SK-N-SH treated with all-trans-retinoic acid at 6 μM for 48 hours (cell line): ENCODE measurements around the gene MCRIP2.

ENCODE experiments used
- ATAC-seq: fragments of 200-7000 bp; cut with Tn5 transposase; 3 replicates; pipeline ENCODE4 v1.9.1; 2020; ENCODE audit warnings: mild to moderate bottlenecking, moderate library complexity
- ARNTL ChIP-seq: fragments of 450-650 bp; formaldehyde crosslinking; IDR thresholded peaks from 2 replicates; pipeline ENCODE4 v1.5.0; 2020; ENCODE audit warnings: low read depth, mild to moderate bottlenecking, moderate library complexity, borderline replicate concordance
- BACH2 ChIP-seq: fragments of 250-450 bp; sonication (Bioruptor Pico); IDR thresholded peaks from 2 replicates; pipeline ENCODE4 v1.9.0; 2021; ENCODE audit warnings: mild to moderate bottlenecking, borderline replicate concordance
- CSDC2 ChIP-seq: fragments of 250-450 bp; sonication (Bioruptor Pico); IDR thresholded peaks from 2 replicates; pipeline ENCODE4 v1.5.0; 2020; ENCODE audit warnings: mild to moderate bottlenecking, moderate library complexity
- ESRRG ChIP-seq: fragments of 250-450 bp; sonication (Bioruptor Pico); IDR thresholded peaks from 2 replicates; pipeline ENCODE4 v1.6.1; 2021; ENCODE audit warnings: mild to moderate bottlenecking
- GLIS3 ChIP-seq: fragments of 250-450 bp; sonication (Bioruptor Pico); IDR thresholded peaks from 2 replicates; pipeline ENCODE4 v1.5.0; 2020; ENCODE audit warnings: mild to moderate bottlenecking, moderate library complexity
- ISL1 ChIP-seq: fragments of 250-450 bp; sonication (Bioruptor Pico); IDR thresholded peaks from 2 replicates; pipeline ENCODE4 v2.1.2; 2022; ENCODE audit warnings: mild to moderate bottlenecking, moderate library complexity
- OSR1 ChIP-seq: fragments of 250-450 bp; sonication (Bioruptor Pico); IDR thresholded peaks from 2 replicates; pipeline ENCODE4 v1.8.0; 2022; ENCODE audit warnings: moderate library complexity, mild to moderate bottlenecking, inconsistent platforms
- PPARA ChIP-seq: fragments of 250-450 bp; sonication (Bioruptor Pico); IDR thresholded peaks from 2 replicates; pipeline ENCODE4 v1.5.0; 2020; ENCODE audit warnings: mild to moderate bottlenecking, borderline replicate concordance
- RARB ChIP-seq: fragments of 250-450 bp; sonication (Bioruptor Pico); IDR thresholded peaks from 2 replicates; pipeline ENCODE4 v1.8.0; 2021; ENCODE audit warnings: mild to moderate bottlenecking, moderate library complexity
- SNAI2 ChIP-seq: fragments of 250-450 bp; sonication (Bioruptor Pico); IDR thresholded peaks from 2 replicates; pipeline ENCODE4 v1.5.0; 2020; ENCODE audit warnings: mild to moderate bottlenecking, moderate library complexity
- TCF4 ChIP-seq: fragments of 250-450 bp; sonication (Bioruptor Pico); IDR thresholded peaks from 2 replicates; pipeline ENCODE4 v1.8.0; 2021; ENCODE audit warnings: mild to moderate bottlenecking, moderate library complexity, borderline replicate concordance
- TOX ChIP-seq: fragments of 250-450 bp; sonication (Bioruptor Pico); IDR thresholded peaks from 2 replicates; pipeline ENCODE4 v1.8.0; 2021; ENCODE audit warnings: mild to moderate bottlenecking, moderate library complexity, borderline replicate concordance
- TSHZ2 ChIP-seq: fragments of 250-450 bp; sonication (Bioruptor Pico); IDR thresholded peaks from 2 replicates; pipeline ENCODE4 v1.5.0; 2020; ENCODE audit warnings: mild to moderate bottlenecking, moderate library complexity
- ZC3H10 ChIP-seq: fragments of 250-450 bp; sonication (Bioruptor Pico); IDR thresholded peaks from 2 replicates; pipeline ENCODE4 v1.5.1; 2021; ENCODE audit warnings: mild to moderate bottlenecking, moderate library complexity
- ZFP3 ChIP-seq: fragments of 250-450 bp; sonication (Bioruptor Pico); IDR thresholded peaks from 2 replicates; pipeline ENCODE4 v1.5.0; 2020; ENCODE audit warnings: mild to moderate bottlenecking, moderate library complexity
- ZFP30 ChIP-seq: fragments of 450-650 bp; formaldehyde crosslinking; IDR thresholded peaks from 2 replicates; pipeline ENCODE4 v1.5.0; 2022; ENCODE audit warnings: mild to moderate bottlenecking, moderate library complexity
- ZNF565 ChIP-seq: fragments of 450-650 bp; formaldehyde crosslinking; conservative IDR thresholded peaks from 2 replicates; pipeline ENCODE4 v1.5.0; 2020; ENCODE audit warnings: low read depth, mild to moderate bottlenecking, moderate library complexity
- ZNF70 ChIP-seq: fragments of 450-650 bp; formaldehyde crosslinking; IDR thresholded peaks from 2 replicates; pipeline ENCODE4 v1.5.0; 2020; ENCODE audit warnings: mild to moderate bottlenecking, moderate library complexity
- ZNF8 ChIP-seq: fragments of 450-650 bp; formaldehyde crosslinking; IDR thresholded peaks from 2 replicates; pipeline ENCODE4 v1.5.0; 2020; ENCODE audit warnings: mild to moderate bottlenecking, moderate library complexity
- TF ChIP-seq, protein P1 (sequence below): fragments of 250-450 bp; sonication (Bioruptor Pico); IDR thresholded peaks from 2 replicates; pipeline ENCODE4 v1.8.0; 2020; ENCODE audit warnings: mild to moderate bottlenecking, moderate library complexity, borderline replicate concordance
- TF ChIP-seq, protein P2 (sequence below): fragments of 250-450 bp; sonication (Bioruptor Pico); IDR thresholded peaks from 2 replicates; pipeline ENCODE4 v1.5.1; 2021; ENCODE audit warnings: mild to moderate bottlenecking, moderate library complexity
- TF ChIP-seq, protein P3 (sequence below): fragments of 250-450 bp; sonication (Bioruptor Pico); IDR thresholded peaks from 2 replicates; pipeline ENCODE4 v1.5.1; 2020; ENCODE audit warnings: low read depth, mild to moderate bottlenecking, moderate library complexity

The MCRIP2 gene

GRCh38 chr16:636206-637080 is 5.2 kb upstream of the MCRIP2 start, which contains the start of gene METTL26:
METTL26 (minus strand) TSS chr16:636305; CDS start chr16:636290, 15 bp downstream.
- peak; percentile 88 for ATAC-seq
- TF ChIP-seq CSDC2 (CRISPR knock-in tag) (no peak), RARB (CRISPR knock-in tag) (0 out of 2 replicates have a peak, but pooled peaks have one; percentile 26), ZNF70 (CRISPR knock-in tag) (no peak), ZNF8 (CRISPR knock-in tag) (no peak)

DNA sequence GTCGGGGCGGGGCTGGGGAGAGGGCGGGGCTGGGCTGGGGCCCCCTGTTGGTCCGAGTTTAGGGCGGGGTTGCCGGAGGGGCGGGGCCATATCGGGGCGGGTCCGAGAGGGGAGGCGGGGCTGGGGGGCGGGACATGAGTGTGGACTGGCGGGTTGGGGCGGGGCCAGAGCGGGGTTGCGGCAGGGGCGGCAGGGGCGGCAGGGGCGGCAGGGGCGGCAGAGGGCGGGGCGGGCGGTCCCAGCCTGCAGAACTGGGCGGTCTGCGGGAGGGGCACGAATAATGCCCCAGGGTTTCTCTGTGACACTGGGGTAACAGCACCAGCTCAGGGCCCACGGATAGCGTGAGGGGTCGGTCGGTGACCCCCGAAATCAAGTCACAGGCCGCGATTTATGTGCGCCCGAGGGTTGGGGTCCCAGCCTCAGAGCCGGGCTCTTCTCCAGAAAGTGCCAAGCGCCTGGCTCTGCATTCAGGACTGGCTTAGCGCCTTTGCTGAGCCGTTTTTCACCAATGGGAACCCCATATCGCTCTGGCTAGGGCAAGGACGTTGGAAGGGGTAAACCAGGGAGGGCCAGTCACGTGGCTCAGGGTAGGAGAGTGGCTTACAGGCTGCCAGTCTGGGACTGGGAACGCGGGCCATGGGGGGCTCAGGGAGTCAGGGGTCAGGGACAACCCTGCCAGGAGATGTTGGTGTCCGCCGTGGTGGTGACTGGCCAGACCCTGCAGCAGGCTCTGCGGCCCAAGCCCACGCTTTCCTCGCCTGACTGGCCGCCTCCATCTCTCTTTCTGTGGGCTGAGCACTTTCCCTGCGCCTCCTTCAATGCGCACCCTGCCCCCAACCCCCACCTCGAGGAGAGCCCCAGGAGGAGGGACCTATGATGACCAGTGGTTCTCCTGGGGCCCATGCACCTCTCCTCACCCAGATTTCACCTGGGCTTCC is 4.3 kb upstream of the MCRIP2 start:
- TF ChIP-seq RARB (CRISPR knock-in tag) (no peak), OSR1 (CRISPR knock-in tag) (no peak), ESRRG (CRISPR knock-in tag) (no peak), PPARA (CRISPR knock-in tag) (no peak), ZNF565 (CRISPR knock-in tag) (no peak), ZNF70 (CRISPR knock-in tag) (no peak), CSDC2 (CRISPR knock-in tag) (no peak), TCF4 (no peak), ZC3H10 (no peak), ISL1 (CRISPR knock-in tag) (no peak), BACH2 (CRISPR knock-in tag) (no peak)
- TF ChIP-seq, protein P1, sequence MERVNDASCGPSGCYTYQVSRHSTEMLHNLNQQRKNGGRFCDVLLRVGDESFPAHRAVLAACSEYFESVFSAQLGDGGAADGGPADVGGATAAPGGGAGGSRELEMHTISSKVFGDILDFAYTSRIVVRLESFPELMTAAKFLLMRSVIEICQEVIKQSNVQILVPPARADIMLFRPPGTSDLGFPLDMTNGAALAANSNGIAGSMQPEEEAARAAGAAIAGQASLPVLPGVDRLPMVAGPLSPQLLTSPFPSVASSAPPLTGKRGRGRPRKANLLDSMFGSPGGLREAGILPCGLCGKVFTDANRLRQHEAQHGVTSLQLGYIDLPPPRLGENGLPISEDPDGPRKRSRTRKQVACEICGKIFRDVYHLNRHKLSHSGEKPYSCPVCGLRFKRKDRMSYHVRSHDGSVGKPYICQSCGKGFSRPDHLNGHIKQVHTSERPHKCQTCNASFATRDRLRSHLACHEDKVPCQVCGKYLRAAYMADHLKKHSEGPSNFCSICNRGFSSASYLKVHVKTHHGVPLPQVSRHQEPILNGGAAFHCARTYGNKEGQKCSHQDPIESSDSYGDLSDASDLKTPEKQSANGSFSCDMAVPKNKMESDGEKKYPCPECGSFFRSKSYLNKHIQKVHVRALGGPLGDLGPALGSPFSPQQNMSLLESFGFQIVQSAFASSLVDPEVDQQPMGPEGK (CRISPR knock-in tag) = no peak
- TF ChIP-seq, protein P2, sequence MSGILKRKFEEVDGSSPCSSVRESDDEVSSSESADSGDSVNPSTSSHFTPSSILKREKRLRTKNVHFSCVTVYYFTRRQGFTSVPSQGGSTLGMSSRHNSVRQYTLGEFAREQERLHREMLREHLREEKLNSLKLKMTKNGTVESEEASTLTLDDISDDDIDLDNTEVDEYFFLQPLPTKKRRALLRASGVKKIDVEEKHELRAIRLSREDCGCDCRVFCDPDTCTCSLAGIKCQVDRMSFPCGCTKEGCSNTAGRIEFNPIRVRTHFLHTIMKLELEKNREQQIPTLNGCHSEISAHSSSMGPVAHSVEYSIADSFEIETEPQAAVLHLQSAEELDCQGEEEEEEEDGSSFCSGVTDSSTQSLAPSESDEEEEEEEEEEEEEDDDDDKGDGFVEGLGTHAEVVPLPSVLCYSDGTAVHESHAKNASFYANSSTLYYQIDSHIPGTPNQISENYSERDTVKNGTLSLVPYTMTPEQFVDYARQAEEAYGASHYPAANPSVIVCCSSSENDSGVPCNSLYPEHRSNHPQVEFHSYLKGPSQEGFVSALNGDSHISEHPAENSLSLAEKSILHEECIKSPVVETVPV (CRISPR knock-in tag) = no peak
- no peak for ATAC-seq

DNA sequence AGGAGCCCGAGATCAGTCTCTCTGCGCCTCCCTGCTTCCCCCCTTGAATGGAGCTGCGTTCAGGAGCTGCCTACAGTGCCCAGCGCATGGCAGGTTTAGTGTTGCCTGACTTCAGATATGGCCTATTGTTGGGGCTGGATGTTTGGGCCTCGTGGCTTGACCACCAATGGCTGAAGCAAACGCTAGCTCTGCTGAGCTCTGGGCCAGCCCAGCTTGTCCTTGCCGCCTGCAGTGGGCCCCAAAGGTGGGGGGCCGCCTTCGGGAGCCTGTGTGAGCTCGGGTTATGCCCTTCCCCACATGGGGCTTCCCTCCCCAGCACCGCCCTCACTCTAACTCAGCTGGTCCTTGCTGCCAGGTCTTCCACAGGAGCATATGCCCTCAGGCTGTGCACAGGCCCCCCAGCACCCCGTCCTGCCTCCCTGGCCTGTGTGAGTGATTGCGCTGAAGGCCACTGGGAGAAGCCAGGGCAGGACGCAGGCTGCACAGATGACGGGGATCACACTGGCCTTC is 3.5 kb upstream of the MCRIP2 start:
- TF ChIP-seq ZFP3 (no peak), ISL1 (CRISPR knock-in tag) (no peak), ZNF70 (CRISPR knock-in tag) (no peak)
- TF ChIP-seq, protein P3, sequence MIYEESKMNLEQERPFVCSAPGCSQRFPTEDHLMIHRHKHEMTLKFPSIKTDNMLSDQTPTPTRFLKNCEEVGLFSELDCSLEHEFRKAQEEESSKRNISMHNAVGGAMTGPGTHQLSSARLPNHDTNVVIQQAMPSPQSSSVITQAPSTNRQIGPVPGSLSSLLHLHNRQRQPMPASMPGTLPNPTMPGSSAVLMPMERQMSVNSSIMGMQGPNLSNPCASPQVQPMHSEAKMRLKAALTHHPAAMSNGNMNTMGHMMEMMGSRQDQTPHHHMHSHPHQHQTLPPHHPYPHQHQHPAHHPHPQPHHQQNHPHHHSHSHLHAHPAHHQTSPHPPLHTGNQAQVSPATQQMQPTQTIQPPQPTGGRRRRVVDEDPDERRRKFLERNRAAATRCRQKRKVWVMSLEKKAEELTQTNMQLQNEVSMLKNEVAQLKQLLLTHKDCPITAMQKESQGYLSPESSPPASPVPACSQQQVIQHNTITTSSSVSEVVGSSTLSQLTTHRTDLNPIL (CRISPR knock-in tag) = no peak
- TF ChIP-seq, all 23 proteins: peak for 0
- no peak for ATAC-seq

DNA sequence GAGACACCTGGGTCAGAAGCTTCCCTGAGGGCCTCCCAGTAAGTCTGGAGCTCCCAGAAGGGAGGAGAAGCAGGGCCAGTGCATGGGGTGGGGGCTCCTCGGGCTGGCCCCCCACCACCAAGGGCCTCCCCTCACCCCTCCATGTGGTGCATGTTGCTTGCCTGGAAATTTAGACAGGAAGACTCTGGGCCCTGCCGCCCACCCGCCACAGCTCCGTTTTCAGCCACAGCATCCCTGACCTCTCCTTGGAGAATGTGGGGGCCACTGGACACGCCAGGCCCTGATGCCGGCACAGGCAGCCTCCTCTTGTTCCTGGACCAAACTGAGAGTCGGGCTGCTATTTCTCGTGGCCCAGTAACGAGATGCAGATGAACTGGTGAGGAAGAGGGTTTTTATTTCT is 2.8 kb upstream of the MCRIP2 start:
- ATAC-seq = no peak
- TF ChIP-seq GLIS3 (CRISPR knock-in tag) = no peak
- no peak for TF ChIP-seq TCF4
- TF ChIP-seq PPARA (CRISPR knock-in tag) = no peak
- TF ChIP-seq RARB (CRISPR knock-in tag) = no peak
- no peak for TF ChIP-seq CSDC2 (CRISPR knock-in tag)
- TF ChIP-seq BACH2 (CRISPR knock-in tag) = no peak
- no peak for TF ChIP-seq ARNTL (CRISPR knock-in tag)
- TF ChIP-seq ZFP30 (CRISPR knock-in tag) = no peak
- TF ChIP-seq TOX (CRISPR knock-in tag) = no peak
- TF ChIP-seq SNAI2 (CRISPR knock-in tag) = no peak
- TF ChIP-seq, protein P2 (CRISPR knock-in tag) = no peak
- no peak for TF ChIP-seq OSR1 (CRISPR knock-in tag)
- TF ChIP-seq, protein P1 (CRISPR knock-in tag) = no peak
- no peak for TF ChIP-seq ZNF8 (CRISPR knock-in tag)
- no peak for TF ChIP-seq ZNF565 (CRISPR knock-in tag)
- no peak for TF ChIP-seq TSHZ2 (CRISPR knock-in tag)
